ENCODE data around the gene NOTCH4. TPM values are rescaled to one million over a fixed set of nuclear protein-coding genes. Genes with fewer than 3 reads are reported as not detected.
"Not testable (repeated sequence)": the region's sequence is repeated elsewhere in the genome, so short reads cannot be mapped to it uniquely, and the experiment has no call there.

NOTCH4 gene
- 4.3 and 4.7 TPM in 2 replicates for total RNA-seq
- long read RNA-seq, partial matches to known transcripts, result 5 of 5 reads
- long read RNA-seq, other reads (novel, unspliced or antisense), result 0 of 5 reads

DNA sequence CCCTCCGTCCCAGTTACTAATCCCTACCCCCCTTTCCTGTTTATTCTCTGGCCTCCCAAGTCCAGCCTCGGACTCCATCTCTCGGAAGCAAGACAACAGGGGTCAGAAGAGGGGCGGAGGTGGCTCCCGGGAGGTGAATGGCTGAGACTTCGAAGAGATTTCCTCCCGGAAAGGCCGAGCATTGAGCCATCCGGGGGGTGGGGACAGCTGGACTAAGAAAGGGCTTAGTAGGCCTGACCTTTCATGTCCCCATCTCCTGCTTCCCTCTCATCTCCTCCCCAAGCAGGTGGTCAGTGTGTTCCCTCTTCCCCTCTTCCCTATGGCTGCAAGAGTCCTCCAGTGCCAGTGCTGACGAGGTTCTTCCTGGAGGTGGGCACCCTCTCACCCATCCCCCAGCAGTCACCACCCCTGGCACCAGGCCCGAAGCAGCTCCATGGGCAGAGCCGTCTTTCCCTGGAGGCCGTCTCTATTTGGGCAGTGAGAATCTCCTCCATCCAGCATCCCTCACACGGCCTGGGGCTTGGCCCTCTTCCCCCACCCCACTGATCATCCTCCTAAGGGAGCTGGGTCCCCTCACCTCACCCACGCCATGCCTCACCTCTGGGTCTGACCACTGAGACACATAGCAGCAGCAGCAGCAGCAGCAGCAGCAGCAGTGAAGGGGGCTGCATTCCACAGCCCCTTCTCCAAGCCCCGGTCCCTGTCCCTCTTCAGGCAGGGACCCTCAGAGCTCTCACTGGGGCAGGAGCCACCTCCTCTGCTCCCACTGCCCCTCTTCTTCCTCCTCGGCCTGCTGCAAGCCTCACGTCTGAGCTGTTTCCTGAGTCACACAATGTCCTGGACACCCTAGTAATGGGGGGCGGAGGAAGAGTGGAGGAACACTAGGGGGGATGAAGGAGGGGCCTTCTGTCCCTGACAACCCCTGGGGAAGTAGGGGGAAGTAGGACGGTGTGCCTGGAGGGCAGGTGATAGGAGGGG is at the start of gene NOTCH4:
NOTCH4 (minus strand) TSS at position 810 of the 978 bp plus-strand sequence; CDS start at position 671, 139 bp downstream.
- Mint-ChIP-seq H3K9me3 (ENCODE audit: low read depth) (no peaks in the 10 kb centered on the region), H3K27ac (peak within 1 kb of the TSS; percentile 67), H3K4me1 (ENCODE audit: low read depth) (no peaks in the 10 kb centered on the region), H3K36me3 (ENCODE audit: insufficient read depth) (no peaks in the 10 kb centered on the region), H3K27me3 (peaks cover 30% of the 10 kb centered on the region), H3K4me3 (ENCODE audit: low read depth) (no peak within 1 kb of the TSS)
- no peak for TF ChIP-seq CTCF (IDR thresholded peaks at IDR 0.05; ENCODE audit: unreplicated experiment)
- no peak for DNase-seq (ENCODE audit: low spot score, unreplicated experiment)

GRCh38 chr6:32271429-32271828 is 47.6 kb upstream of the NOTCH4 start:
- Mint-ChIP-seq H3K36me3 (ENCODE audit: insufficient read depth) (no peaks in the 10 kb centered on the region), H3K4me1 (ENCODE audit: low read depth) (no peaks in the 10 kb centered on the region), H3K27me3 (peaks cover 2% of the 10 kb centered on the region), H3K4me3 (ENCODE audit: low read depth) (no peak overlapping the region), H3K9me3 (ENCODE audit: low read depth) (peaks cover 16% of the 10 kb centered on the region), H3K27ac (no peak overlapping the region)
- no peak for DNase-seq (ENCODE audit: low spot score, unreplicated experiment)
- no peak for TF ChIP-seq CTCF (IDR thresholded peaks at IDR 0.05; ENCODE audit: unreplicated experiment)

GRCh38 chr6:32268459-32268858 is 44.6 kb upstream of the NOTCH4 start:
- not testable (repeated sequence) for DNase-seq (ENCODE audit: low spot score, unreplicated experiment); H3K36me3 Mint-ChIP-seq (ENCODE audit: insufficient read depth); H3K27ac Mint-ChIP-seq; H3K27me3 Mint-ChIP-seq; H3K4me1 Mint-ChIP-seq (ENCODE audit: low read depth); H3K4me3 Mint-ChIP-seq (ENCODE audit: low read depth)
- peaks cover 13% of the 10 kb centered on the region for H3K9me3 Mint-ChIP-seq (ENCODE audit: low read depth)

GRCh38 chr6:32267035-32267434 is 43.2 kb upstream of the NOTCH4 start:
- no peak overlapping the region for H3K4me3 Mint-ChIP-seq (ENCODE audit: low read depth)
- H3K4me1 Mint-ChIP-seq (ENCODE audit: low read depth), result no peaks in the 10 kb centered on the region
- peaks cover 3% of the 10 kb centered on the region for H3K27me3 Mint-ChIP-seq
- H3K36me3 Mint-ChIP-seq (ENCODE audit: insufficient read depth), result peaks cover 4% of the 10 kb centered on the region
- no peak for DNase-seq (ENCODE audit: low spot score, unreplicated experiment)
- TF ChIP-seq CTCF (IDR thresholded peaks at IDR 0.05; ENCODE audit: unreplicated experiment), result no peak
- H3K9me3 Mint-ChIP-seq (ENCODE audit: low read depth), result peaks cover 10% of the 10 kb centered on the region
- H3K27ac Mint-ChIP-seq, result no peak overlapping the region

GRCh38 chr6:32257262-32257661 is 33.4 kb upstream of the NOTCH4 start:
- H3K27me3 Mint-ChIP-seq, result peaks cover 12% of the 10 kb centered on the region
- peaks cover 17% of the 10 kb centered on the region for H3K9me3 Mint-ChIP-seq (ENCODE audit: low read depth)
- not testable (repeated sequence) for DNase-seq (ENCODE audit: low spot score, unreplicated experiment); H3K4me3 Mint-ChIP-seq (ENCODE audit: low read depth); H3K4me1 Mint-ChIP-seq (ENCODE audit: low read depth); H3K36me3 Mint-ChIP-seq (ENCODE audit: insufficient read depth); H3K27ac Mint-ChIP-seq

DNA sequence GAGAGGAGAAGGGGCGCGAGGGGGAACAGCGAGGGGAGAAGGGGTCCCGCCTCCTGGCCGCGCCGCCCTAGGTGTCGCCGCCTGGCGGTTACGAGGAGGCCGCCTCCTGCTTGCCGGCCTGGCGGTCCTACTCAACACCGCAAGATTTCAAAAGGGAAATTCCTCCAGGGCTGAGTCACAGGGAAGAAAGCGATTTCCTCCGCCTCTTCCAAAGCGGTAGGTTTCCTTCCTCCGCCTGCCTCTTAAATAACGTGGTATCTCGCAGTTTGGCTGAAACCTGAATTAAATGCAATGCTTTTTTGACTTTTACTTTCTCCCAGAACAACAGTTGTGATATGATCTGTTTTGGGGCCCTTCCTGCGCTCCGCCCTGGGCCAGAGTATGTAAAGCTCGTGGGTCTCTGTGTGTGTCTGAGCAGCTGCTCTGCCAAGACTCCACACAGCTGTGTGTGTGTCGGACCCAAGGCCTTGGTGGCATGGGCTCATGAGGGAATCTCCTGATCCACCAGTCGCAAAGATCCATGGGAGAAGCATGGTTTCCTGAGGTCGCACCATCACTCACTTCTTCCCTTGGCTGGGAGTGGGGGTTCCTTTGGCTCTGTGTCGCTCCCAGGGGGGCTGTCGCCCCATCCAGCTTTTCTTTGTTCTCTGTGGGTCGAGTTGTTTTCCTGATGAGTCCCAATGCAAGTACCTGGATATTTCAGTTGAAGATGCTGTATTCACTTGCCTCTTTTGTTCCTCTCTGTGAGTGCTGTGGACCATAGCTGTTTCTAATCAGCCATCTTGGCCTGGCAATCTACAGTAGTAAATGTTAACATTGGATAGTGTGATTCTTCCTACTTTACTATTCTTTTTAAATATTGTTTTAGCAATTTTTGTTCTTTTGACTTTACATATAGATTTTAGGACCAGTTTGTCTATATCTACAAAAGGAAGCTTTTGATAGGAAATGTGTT is 31.6 kb upstream of the NOTCH4 start:
- peaks cover 17% of the 10 kb centered on the region for H3K27me3 Mint-ChIP-seq
- peak overlapping the region; percentile 68 for H3K27ac Mint-ChIP-seq
- DNase-seq (ENCODE audit: low spot score, unreplicated experiment), result peak; percentile 56
- H3K36me3 Mint-ChIP-seq (ENCODE audit: insufficient read depth), result no peaks in the 10 kb centered on the region
- H3K4me3 Mint-ChIP-seq (ENCODE audit: low read depth), result peak overlapping the region; percentile 70
- peak; percentile 84 for TF ChIP-seq CTCF (IDR thresholded peaks at IDR 0.05; ENCODE audit: unreplicated experiment)
- H3K9me3 Mint-ChIP-seq (ENCODE audit: low read depth), result peaks cover 13% of the 10 kb centered on the region
- H3K4me1 Mint-ChIP-seq (ENCODE audit: low read depth), result peaks cover 2% of the 10 kb centered on the region

Measured in progenitor cell of endocrine pancreas (in vitro differentiated cells).